GM21717 (cell line): Measurements from ENCODE around the gene HK2.

Source experiments
- ATAC-seq: cut with Tn5 transposase; IDR thresholded peaks from one replicate; pipeline ENCODE4 v1.9.1; 2021; ENCODE audit warnings: mild to moderate bottlenecking, moderate library complexity; ENCODE audit not compliant: unreplicated experiment

HK2 gene

DNA sequence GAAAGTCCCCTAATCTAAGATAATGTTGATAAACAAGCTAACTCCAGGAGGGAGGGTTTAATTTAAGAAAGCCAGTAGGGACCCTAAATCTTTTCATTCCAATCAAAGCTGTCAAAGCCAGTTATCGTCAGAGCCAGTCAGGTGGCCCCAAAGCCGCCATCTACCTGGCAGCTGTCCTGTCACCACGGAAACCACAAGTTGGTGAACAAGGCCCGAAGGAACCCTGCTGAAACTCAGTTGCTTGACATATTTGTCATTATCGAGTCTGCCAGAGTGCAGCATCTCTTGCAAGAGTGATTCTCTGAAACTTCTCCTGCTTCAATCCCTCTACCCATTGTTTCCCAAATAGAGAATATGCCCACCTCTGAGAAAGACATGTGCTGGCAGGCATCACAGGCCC lies 93.7 kb downstream of the HK2 start:
- no peak for ATAC-seq

DNA sequence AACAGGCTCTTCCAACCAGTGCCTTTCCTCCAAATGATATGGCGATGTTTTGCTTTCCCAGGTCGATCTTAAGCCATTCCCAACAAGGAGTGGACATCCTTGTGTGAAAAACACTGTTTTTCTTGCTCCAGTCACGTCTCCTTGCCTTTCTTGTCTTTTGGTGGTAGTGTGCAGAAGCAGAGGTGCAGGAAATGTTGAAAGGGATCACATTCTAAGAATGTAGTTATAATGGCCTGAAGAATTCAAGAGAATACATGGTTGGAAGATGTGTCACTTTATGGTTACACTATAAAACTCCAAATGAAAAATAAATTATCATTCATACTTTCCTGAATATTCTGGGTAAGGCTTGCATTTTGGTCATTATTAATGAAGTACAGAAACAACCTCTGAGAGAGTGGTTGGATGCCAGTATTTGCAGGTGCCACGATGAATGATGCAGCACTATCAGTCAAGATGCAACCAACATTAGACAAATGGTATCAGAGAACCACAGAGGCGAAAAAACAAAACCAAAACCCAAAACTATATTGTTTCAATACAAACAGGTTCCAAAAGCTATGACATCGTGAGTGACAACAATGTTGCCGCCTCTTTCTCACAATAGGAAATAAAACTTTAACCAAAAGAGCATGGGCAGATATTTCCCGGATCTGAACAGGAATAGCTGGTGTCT lies 97.0 kb downstream of the HK2 start:
- ATAC-seq: no peak

DNA sequence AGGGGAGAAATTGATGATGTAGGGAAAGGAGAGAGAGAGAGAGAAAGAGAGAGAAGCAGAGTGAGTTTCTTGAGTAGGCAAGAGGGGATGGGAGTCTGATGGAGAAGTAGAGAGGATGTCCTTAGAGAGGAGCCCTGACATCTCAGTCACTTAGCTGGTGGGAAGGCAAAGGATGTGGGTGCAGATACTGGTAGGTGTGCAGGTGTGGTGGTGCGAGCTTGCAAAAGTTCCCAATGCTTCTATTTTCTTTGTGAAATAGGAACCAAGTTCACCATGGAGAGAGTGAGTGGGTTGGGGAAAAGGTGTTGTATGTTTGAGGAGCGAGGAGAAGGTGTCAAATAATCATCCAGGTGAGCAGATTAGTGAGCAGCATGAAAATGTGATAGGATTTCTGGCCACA lies 98.0 kb downstream of the HK2 start:
- ATAC-seq: no peak

DNA sequence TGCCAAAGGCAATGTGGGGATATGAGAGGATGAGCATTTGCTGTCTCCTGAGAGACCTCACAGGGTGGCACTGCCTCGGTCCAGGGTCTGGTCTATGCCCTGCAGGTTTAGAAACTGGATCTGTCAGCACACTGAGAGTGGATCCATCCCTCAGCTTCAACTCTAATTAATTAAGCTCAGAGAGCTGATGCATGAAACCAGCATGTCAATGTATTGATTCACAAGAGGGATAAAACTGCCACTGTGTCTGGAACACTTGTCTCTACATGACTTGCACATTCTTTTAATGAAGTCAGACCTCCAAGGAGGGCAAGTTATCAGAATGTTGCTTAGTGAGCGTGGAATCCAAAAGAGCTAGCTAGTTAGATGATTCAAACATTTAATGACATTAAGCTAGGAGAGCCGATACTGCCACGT lies 102.1 kb downstream of the HK2 start:
- no peak for ATAC-seq

DNA sequence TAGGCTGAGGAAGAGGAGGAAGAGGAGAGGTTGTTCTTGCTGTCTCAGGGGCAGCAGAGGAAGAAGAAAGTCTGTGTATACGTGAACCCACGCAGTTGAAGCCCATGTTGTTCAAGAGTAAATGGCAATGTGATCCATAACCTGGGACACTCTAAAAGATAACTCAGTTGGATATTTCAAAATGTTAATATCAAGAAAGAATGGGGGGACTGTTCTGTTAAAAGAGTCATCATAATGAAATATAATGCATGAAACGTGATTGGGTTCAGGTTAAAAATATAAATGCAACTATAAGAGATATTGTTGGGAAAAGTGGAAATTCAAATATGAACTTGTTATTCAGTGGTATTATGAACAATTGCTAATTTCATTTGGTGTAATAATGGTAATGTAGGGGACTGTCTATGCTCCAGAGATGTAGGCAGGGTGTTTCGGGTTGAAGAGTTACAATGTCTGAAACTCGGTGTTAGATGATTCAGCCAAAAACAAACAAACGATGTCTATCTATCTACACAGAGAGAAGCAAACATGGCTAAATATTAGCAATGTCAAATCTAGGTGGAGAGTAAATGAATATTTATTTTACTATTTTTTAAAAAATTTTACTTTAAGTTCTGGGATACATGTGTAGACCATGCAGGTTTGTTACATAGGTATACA lies 103.4 kb downstream of the HK2 start:
- ATAC-seq: no peak

DNA sequence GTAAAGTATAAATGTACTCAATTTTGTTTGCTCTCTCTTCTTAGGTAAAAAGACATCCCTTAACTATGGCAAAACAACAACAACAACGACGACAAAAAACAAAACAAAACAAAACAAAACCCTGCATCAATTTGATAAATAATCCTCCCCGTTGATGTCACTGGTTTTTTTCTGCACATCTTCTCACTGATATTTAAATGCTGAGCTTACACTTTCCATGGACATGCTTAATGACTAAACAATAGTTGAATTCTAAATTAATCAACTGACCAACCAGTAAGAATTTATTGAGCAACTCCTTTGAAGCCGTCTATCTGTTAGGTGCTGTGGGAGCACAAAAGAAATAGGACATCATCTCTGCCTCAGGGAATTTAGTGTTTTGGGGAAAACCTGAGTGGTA lies 104.3 kb downstream of the HK2 start:
- ATAC-seq: no peak

DNA sequence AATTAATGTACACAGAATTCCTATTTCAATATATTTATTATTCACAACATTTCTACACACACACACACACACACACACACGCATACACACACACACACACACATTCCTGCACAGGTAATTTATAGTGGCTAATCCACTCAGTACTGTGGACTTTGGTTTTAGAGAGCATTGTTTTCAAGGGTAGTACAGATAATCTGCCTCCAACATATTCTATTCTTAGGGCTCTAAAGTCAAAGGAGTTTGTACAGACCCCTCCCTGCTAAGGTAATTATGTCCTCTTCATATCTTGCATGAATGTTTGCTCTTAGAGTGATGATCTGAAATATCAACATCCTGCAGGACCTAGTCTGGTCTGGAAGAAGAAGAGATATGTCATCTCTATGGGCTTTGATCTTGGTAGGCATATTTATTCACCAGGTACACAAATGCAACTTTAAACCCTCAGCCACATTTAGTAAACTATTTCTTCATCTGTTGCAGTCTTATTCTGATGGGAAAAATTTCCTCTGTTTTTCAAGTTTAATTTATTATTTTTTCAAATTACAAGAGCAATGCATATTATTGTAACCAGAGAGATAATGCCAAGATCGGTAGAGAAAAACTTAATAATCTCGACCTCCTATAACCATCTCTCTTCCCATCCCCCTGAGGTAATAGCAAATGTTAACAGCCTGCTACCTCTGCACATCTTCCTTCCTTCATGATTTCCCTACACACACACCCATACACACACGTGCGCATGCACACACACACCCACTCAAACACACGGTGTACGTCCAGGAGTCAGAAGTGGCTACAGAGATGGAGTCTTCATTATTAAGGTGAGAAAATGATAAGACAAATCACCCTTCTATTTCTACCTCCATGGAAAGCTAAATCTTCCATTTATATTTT lies 106.2 kb downstream of the HK2 start:
- no peak for ATAC-seq

DNA sequence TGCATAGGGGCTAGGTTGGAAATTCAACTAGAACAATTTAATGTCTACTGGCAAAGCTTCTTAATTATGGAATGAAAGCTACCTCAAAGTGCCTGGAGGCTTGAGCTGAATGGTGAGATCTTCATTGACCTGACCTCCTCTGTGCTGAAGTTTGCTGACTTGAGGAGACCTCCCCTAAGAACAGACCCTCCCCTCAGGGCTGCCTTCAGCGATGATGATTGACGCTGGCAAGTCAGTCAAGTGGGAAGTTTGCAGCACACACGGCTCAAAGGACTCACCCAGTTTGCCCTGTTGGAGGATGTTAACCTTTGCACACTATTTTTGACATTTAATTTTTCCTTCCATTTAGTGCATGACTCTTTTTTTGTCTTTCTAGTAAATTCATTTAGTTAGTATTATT lies 107.4 kb downstream of the HK2 start:
- no peak for ATAC-seq

DNA sequence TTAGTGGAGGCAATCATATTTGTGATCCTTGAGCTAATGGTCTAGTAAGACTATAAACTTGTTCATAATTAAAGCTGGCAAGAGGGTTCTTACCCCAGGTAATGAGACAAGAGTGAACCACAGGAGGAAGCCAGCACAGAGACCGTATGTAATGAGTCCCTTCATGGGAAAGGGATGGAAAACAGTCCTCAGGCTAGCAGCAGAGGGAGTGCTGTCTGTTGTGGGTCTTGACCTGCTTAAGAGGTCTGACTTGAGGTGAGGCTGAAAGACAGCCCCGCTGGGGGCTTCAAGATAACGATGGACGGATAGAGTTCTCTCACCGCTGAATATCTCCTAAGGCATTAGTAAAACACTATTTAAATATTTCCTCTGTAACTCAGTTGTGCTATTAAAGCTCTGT lies 108.3 kb downstream of the HK2 start:
- ATAC-seq: no peak
